Activated T-cell treated with anti-CD3 and anti-CD28 coated beads for 4 hours (primary cell): Measurements from ENCODE around the gene FAM163B.

Experiments used
- DNase-seq: peaks from one replicate; pipeline ENCODE4 v3.0.0-alpha.2; 2020

Gene FAM163B

DNA sequence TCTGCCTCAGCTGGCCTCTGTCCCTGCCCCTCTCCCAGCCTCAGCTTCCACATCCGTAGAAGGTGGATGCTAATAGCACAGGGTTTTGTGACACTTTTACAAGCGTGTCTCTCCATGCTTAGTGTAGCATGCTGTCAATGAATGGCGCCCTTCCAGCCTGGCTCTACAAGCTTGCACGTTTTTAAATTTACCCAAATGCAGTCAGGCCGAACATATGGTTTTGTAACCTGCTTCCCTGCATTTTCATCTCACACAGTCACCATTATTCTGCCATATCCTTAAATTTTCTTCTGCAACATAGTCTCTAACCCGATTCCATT is 28.8 kb downstream of the FAM163B start:
- no peak for DNase-seq

DNA sequence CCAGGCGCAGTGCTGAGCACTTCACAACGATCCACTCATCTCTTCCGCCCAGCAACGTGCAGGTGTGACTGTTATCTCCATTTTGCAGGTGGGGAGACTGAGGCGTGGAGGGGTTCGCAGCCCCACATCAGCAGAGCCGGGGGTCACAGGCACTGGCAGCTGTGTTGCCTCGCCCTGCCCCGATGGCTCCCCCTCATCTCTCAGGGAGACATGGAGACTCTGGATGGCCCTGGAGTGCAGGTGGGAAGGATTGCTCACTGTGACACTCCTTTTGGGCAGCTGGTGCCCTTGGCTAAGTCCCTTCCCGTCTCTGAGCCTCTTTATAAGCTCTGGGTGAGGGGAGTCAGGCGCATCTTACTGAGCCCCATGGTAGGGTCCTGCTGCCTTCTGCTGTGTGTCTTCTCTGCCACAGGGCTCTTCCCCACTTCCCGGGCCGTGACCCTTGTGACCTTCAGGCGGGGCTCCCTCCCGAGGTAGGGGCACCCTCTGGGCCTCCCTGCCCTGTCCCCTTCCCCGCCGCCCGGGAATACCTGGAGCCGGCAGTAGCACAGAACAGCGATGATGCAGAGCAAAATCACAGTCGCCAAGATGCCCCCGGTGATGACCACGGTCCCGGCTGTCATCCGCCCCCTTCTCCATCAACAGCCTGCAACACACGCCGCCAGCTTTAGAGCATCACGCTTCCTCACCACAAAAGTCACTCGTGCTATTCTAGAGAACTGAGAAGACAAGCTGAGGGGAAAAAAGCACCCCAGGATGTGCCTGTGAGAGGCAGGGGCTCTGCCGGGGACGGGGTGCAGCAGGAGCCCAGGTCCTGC is 29.4 kb downstream of the FAM163B start:
- no peak for DNase-seq

DNA sequence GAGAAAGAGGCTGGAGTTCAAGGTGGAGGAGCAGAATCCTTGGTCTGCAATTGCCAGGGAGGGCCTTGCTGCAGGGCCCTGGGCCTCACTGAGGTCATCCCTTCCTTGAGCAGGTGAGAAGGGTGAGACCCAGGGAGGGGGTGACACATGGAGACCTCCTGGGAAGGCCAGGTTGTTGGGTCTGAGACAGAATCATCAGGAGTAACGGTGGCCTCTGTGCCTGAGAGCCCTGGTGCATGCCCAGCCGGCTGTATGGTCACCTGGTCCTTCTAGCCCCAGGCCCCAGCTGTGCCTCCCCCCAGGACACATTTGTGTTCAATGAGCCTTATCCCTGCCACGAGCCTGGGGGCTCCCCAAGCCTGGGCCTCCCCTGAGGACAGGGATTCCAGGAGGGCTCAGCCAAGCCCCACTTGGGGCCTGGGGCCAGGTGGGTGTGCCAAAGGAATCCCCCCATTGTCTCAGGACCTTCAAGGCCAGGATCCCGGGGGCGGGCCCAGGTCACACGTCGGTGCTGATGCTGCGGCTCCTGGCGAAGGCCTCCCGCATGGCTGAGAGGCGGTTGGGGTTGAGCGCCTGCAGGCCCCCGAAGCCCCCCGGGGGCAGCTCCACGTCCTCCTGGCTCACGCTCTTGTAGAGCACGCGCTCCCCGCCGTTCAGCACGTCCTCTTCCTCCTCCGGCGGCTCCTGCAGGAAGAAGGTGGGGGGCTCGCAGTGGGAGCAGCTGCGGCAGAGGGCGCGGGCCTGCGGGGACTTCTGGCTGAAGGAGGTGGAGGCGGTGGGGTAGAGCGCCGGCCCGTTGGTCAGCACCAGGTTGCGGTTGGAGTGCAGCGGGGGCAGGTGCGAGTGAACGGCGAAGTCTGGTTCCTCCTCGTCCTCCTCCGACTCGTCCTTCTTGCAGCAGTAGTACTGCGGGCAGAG is 30.4 kb downstream of the FAM163B start:
- DNase-seq, result no peak

DNA sequence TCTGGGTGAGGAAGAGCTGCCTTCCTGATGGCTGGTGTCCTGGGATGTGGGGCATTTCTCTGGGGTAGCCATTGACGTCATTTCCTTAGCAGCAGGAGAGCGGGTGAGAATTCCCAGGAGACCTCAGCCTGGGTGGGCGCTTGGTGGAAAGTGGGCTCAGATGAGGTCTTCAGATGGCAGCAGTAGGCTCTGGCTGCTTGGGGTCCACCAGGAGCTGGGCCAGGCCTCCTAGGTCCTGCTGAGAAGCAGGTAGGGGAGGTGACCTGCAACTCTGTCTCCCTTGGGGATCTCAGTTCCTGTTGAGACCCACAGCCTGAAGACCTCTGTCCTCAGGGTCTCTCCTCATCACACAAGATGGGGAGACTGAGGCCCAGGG is 31.5 kb downstream of the FAM163B start:
- no peak for DNase-seq

DNA sequence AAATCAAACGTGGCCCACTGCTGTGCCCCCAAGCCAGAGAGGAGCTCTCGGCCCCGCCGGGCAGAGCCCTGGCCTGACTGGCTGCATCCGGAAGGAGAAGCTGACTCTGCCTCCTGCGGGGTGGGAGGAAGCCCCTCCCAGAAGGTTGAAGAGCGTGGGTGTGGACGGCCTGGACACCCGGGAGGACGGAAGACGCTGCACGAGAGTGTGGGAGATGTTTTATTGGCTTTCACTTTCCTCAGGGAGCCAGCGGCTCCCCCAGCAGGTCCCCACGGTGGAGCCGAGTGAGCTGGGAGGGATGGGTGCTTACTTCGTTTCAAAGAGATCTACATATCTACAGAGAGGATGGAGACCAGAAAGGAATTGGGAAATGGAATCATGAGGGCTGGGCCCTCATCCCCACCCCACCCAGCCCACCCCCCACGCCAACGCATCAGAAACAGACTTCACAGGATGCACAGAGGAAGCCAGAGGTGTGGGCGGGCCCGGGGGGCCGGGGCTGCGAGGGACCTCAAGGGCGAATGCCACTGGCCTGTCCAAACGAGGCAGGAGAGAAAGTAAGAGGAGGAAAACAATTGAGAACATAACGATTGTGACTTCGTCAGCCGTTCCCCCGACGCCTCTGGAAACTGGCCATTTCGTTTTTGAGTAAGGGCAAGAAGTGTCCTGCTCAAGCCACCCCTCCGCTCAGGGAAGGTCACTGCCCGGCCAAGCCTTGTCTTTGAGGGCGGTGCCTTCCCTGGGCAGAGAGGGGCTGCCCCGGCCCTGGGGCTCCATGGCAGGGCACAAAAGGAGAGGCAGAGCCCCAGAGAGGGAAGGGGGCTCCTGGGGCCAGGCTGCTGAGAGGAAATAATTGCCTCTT is 32.1 kb downstream of the FAM163B start:
- DNase-seq, result no peak

DNA sequence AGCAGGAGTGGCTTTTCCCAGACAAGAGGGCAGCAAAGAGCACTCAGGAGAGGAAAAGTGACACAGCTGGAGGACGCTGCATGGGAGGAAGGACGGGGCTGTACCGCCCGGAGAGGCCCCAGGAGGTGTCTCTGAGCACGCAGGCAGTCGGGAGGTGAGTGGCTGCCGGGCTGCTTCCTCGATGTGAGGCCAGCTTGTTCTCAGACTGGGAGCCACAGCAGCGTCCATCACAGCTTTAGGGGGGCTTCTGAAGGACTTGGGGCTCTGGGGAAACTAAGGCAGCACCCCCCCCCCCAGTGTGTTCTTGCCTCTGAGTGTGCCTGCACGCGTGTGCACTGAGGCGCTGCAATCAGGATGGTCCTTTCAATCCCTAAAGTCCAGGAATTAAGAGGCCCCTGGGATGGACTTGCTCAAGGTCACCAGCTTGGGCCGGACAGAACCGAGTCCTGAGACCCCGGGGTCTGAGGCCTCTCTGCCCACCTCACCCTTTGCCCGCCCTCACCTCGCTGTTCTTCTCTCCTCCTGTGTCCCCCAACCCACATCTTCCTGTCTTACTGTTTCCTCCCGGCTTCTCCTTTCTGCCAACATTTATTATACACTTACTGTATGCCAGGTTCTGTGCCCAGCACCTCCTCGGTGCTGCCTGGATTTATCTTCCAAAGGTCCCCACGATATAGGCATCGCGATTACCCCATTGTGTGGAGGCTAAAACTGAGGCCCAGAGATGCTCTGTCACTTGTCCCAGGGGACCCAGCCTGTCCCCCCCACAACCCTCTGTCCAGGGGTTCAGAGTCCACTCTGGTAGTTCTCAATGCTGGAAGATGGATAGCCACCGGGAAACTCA is 32.9 kb downstream of the FAM163B start:
- no peak for DNase-seq

DNA sequence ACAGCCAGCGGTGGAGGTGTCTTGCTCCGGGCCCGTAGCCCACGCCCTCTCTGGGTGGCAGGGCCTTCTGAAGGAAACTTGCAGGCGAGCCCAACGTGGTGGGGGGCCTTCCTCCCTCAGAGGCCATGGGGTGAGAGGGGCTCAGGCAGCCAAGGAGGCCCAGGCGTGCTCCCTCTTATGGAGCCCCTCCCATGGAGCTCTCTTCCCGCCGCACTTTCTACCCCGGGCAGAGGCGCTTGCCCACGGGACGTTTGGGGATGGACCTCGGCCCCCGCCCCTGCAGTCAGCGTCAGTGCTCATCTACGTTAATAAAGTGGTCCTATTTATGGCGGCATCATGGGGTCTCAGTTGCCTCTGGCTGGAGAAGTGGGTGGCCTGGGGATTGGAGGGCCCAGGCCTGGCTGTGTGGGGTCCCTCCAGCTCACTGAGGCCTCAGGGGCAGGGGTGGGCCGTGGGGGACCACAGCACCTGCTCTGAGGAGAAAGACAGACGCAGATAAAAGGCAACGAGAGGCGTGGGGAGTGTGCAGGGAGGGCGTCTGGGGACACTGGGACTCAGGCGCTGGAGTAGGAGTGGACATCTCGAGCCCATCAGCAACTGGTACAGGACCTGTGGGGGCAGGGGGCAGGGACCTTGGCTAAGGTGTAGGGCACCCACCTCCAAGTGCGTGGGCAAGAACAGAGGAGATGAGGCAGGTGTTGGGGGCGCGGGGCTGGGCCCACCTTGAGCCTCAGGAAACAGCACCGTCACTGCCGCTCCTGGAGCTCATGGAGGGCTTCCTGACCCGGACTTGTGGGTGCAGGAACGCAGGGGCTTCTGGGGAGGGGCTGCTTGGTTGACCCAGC is 33.8 kb downstream of the FAM163B start:
- no peak for DNase-seq

DNA sequence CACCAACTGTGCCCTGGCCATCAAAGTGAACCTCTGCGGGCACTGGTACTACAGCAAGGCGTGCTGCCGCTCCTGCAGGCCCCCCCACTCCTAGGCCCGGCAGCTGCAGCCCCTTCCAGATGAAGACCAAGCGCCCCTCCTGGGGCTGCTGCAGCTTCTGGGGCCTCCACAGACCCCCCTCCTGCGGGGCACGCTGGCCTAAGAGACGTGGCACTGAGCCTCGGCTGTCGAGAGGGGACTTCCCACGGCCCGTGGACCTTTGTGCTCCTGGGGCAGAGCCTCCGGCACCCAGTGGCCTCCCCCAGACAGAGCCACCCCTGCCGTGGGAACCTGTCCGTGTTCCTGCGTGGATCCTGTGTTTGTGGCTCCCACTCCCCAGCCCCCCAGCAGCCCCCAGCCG is 34.4 kb downstream of the FAM163B start:
- DNase-seq, result no peak

DNA sequence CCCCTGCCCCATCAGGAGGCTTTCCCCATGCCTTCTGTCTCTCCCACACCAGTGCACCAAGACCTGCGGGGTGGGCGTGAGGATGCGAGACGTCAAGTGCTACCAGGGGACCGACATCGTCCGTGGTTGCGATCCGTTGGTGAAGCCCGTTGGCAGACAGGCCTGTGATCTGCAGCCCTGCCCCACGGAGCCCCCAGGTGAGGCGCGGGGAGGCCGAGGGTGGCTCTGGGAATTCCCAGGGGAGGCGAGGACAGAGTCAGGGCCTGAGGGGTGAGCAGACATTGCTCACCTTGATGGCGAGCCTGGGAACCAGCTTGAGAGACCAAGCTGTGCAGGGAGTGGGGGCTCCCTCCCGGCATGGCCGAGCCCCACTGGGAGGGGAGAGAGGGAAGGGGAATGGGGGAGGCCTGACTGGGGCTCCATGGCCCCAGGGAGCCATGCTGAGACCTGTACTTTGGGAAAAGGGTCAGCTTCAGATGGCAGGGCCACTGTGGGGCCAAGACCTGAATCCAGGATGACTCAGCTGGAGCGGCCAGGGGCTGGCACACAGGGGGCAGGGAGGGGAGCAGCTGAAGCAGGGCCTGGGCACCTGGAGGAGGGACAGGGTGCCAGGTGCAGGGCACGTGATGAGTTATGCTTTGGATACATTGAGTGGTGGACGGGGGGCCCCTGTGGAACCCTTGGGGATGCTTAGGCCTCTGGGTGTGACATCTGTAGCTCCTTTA is 35.2 kb downstream of the FAM163B start:
- no peak for DNase-seq

DNA sequence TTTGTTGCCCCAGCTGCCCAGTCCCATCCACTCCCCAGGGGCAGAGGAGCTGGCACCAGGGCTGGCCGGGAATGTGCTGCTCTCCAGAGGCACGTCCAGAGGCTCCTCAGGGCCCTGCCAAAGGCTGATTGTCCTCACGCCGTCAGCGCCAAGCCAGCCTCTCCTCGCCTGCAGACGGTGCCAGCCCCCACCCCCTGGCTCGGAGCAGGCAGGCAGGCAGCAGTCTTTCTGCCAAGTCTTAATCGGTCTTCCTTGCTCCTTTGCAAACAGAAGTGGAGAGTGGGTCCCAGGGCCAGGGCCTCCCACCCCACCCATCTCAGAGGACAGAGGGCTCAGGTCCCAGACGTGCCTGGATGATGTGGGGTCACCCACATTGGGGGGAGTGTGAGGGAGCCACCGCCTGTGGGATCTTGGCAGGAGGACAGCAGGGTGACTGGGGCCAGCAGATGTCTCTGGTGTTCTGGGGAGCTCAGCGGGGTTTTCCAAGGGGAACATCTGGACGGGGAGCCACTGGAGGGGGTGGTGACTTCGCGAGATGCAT is 36.3 kb downstream of the FAM163B start:
- DNase-seq, result no peak

DNA sequence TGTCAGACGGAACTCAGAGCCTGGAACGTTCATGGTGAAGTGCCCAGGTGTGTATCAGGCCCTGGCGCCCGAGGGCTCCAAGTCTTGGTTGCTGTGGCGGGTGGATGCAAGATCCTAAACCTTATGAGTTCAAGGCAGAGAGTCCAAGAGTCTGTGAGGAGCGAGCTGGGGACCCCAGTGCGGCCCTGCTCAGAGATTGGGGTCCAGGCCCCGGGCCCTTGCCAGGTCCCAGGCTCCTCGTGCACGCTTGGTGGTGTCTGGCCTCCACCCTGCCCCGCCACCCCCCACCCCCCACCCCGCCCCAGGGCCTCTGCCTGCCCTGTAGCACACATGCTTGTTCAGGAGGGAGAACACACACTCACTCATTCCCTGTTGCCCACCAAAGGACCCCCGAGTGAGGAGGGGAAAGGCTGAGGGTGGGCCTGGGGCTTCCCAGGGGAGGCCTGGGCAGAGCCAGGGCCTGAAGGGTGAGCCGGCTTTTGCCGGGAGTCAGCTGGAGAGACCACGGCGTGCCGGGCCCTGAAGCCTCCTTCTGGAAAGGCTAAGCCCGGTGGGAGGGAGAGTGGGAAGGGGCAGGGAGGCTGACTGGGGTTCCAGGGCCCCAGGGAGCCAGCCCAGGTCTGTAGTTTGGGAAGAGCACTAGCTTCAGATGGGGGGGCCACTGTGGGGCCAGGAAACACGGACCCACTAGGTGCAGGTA is 37.1 kb downstream of the FAM163B start:
- DNase-seq, result no peak

DNA sequence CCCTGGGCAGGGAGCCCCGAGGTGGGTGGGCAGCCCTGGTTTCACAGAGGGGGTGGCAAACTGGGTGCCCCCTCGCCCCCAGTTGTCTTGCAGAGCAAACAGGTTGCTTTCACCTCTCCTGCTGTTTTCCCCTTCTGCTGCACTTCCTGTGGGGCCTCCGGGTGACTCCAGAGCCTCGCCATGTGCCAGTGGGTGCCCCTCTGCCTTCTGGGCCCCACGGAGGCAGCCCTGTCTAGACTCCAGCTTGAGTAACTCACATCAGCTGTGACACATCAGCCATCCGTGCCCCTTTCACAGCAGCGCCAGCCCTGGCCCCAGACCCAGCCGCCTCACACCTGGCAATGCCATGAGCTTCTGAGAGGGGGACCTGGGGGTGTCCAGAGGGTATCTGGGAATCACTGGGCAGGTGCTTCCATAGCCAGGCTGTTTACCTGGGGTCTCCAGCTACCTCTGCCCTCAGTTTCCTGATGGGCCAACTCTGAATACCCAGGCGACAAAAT is 37.7 kb downstream of the FAM163B start:
- DNase-seq, result no peak

DNA sequence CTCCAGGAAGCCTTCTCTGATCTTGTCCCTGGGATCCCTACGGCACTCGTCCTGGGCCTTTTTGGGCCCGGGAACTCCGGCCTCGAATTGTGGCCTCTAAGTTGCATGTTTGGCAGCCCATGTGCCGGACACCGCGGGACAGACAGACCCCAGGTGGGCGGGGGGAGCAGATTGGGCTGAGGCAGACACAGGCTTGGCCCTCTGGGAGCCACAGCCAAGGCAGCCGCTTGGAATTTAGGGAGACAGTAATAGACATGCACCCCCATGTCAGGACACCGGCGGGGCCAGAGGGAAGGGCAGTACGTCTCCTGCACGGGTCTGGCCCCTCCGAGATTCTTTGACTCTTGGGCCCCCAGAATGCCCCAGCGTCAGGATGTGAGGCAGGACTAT is 38.5 kb downstream of the FAM163B start:
- no peak for DNase-seq

DNA sequence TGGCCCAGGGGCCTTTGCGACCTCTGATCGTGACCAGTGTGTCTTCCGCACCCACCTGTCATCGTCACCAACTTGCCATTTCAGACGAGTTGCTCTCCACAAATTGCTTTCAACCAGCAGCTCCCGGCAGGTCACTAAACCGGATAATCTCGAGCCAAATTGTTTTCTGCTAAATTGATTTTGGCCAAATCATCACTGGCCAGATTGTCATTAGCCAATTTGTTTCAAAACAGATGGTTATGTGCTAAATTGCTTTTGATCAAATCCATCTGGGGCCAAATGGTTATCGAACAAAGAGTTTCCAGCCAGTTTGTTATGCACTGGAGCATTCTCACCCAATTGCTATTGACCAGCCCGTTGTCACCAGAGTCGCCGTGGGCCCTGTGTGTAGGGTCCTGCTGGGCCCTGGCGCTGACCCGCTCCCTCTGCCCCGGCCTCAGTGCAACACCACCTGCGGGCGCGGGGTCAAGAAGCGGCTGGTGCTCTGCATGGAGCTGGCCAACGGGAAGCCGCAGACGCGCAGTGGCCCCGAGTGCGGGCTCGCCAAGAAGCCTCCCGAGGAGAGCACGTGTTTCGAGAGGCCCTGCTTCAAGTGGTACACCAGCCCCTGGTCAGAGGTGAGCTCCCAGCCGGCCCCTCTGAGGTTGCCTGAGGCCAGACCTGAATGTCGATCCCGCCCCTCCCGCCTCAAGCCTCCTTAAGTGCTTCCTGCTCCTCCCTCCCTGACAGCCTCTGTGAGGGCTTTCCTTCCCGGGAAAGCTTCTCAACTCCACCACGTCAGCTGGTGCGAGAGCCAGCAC is 39.1 kb downstream of the FAM163B start:
- no peak for DNase-seq

DNA sequence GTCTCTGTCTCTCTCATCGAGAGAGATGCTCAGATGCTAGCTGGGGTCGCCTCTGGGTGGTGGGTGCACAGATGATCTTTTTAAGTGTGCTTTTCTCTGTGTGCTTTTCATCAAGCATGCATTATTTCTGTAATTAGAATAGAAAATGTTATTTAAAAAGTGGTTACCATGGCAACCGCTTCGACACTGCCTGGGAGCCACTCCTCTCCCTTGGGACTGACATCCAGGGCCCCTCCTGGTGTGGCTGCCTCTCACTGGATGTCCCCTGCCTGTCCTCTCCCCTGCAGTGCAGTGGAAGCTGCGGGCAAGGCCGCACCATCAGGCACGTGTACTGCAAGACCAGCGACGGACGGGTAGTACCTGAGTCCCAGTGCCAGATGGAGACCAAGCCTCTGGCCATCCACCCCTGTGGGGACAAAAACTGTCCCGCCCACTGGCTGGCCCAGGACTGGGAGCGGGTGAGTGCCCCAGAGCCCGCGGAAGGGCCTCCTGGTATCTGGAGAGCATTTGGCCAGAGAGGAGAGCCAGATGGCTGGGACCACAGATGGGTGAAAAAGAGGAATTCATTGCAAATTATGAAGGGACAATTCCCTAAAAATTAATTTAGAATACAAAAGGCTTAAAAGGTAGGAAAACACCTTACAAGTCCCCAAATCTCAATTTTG is 39.9 kb downstream of the FAM163B start:
- DNase-seq, result no peak

DNA sequence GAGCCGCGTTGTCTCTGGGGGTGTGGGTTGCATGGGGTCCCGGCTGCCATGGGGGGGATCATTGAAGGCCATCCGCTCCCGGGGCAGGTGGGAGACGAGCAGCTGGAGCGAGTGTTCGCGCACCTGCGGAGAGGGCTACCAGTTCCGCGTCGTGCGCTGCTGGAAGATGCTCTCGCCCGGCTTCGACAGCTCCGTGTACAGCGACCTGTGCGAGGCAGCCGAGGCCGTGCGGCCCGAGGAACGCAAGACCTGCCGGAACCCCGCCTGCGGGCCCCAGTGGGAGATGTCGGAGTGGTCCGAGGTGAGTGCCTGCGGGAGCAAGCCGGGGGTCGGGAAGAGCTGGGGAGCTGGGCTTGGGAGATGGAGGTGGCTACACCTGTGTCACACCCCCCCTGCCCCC is 41.0 kb downstream of the FAM163B start:
- DNase-seq, result no peak

DNA sequence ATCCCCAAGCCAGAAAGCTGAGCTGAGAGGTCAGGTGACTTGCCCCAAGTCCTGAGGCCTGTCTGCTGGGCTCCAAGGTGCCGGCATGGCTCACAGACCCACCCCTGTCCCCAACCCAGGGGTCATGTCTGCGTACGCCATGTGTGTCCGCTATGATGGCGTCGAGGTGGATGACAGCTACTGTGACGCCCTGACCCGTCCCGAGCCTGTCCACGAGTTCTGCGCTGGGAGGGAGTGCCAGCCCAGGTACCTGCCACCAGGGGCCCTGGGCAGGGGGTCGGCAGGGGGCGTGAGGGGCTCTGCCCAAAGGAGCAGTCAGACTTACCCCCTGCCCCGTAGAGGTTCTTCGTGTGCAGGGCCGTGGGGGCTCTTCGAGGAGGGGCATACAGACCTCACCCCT is 42.4 kb downstream of the FAM163B start:
- no peak for DNase-seq

DNA sequence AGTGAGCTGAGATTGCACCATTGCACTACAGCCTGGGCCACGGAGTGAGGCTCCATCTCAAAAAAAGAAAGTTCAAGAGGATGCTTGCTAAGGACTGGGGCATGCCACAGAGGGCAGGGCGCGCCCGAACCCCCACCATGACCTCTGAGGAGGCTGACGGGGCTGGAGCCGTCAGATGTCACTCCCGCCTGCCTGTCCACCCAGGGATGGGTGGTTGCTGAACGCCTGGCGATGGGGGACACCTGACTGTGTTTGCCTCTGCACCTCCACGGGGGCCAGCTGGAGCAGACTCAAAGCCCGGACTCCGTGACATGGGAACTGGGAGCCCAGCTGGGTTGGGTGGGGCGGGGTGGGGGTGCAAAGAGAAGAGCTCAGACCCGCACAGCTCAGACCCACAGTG is 42.8 kb downstream of the FAM163B start:
- no peak for DNase-seq
